Skeletal muscle tissue (tissue), 4 donors: ENCODE data around the gene APOBEC3C. TPM values are rescaled to one million over a fixed set of nuclear protein-coding genes. Genes with fewer than 3 reads are reported as not detected.
"Not testable (repeated sequence)": the region's sequence is repeated elsewhere in the genome, so short reads cannot be mapped to it uniquely, and the experiment has no call there.

Experiments
- H3K27ac ChIP-seq: one replicate; pipeline ENCODE4 v1.7.0; 2013; ENCODE audit warnings: mild to moderate bottlenecking, low read depth, low read length, inconsistent platforms
- H3K27me3 ChIP-seq, 3 donors: one replicate each; pipeline ENCODE4 v1.7.0; 2013; ENCODE audit warnings: low read length in 3 of 3; ENCODE audit not compliant: control insufficient read depth in 3 of 3, insufficient read depth in 3 of 3
- H3K36me3 ChIP-seq, 3 donors: one replicate each; pipeline ENCODE4 v1.7.0; 2013; ENCODE audit warnings: low read length in 3 of 3; ENCODE audit not compliant: control insufficient read depth in 3 of 3, insufficient read depth in 3 of 3
- H3K4me1 ChIP-seq, 3 donors: one replicate each; pipeline ENCODE4 v1.7.0; 2013; ENCODE audit warnings: low read length in 3 of 3, mild to moderate bottlenecking in 3 of 3; ENCODE audit not compliant: control insufficient read depth in 3 of 3, insufficient read depth in 3 of 3
- H3K4me3 ChIP-seq, 3 donors: one replicate each; pipeline ENCODE4 v1.7.0; 2013; ENCODE audit warnings: low read length in 3 of 3
- H3K9ac ChIP-seq, 3 donors: one replicate each; pipeline ENCODE4 v1.7.0; 2013; ENCODE audit warnings: low read length in 3 of 3, mild to moderate bottlenecking in 3 of 3, moderate library complexity in 2 of 3, low read depth in 1 of 3
- H3K9me3 ChIP-seq, 3 donors: one replicate each; pipeline ENCODE4 v1.7.0; 2013; ENCODE audit warnings: low read length in 3 of 3; ENCODE audit not compliant: control insufficient read depth in 3 of 3
- total RNA-seq: library from RNA; depleted of rRNA; stranded (reverse); fragments of >200 nt; gene quantifications from one replicate; pipeline ENCODE4 v1.2.3, GENCODE V29; 2014
- donor health status: Osteomylitis.

The APOBEC3C gene
- total RNA-seq, 1 donor from 2014 or later = 1.6 TPM

DNA sequence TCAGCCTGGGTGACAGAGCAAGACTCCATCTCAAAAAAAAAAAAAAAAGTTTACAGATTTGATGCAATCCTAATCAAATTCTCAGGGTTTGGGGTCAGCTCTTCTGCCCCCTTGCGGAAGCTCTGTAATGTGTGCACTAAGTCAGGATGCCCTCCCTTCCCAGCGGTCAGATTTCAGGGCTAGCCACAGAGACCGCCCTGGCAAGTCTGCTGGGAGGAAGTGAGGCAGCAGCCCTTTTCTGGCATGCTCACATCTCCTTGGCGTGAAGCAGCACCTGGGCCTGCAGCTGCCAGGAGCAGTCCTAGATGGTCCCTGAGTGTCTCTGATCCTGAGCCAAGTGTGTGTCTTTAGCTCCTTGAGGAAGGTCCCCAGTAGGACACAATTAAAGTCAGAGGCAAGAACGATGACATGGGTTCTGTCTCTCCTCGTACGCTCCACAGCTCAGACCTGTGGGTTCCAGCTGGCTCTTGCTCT lies 10.9 kb upstream of the APOBEC3C start:
- no peaks in the 10 kb centered on the region for H3K9me3 ChIP-seq
- H3K27me3 ChIP-seq = peaks cover 10 to 12% (median 11%) of the 10 kb centered on the region in 3 donors
- no peaks in the 10 kb centered on the region for H3K36me3 ChIP-seq
- peaks cover 0 to 4% (median 0%) of the 10 kb centered on the region in 3 donors for H3K4me1 ChIP-seq
- no peak overlapping the region for H3K27ac ChIP-seq
- H3K9ac ChIP-seq = no peak overlapping the region
- H3K4me3 ChIP-seq = no peak overlapping the region

GRCh38 chr22:39007177-39007576 lies 6.9 kb upstream of the APOBEC3C start:
- Histone ChIP-seq H3K9ac (no peak overlapping the region), H3K27ac (no peak overlapping the region), H3K36me3 (no peaks in the 10 kb centered on the region), H3K4me1 (peaks cover 0 to 4% (median 0%) of the 10 kb centered on the region in 3 donors), H3K27me3 (no peaks in the 10 kb centered on the region), H3K9me3 (no peaks in the 10 kb centered on the region), H3K4me3 (no peak overlapping the region)

GRCh38 chr22:39008271-39008850 lies 5.7 kb upstream of the APOBEC3C start:
- H3K9ac ChIP-seq = not testable (repeated sequence)

GRCh38 chr22:39010946-39011345 lies 3.1 kb upstream of the APOBEC3C start:
- H3K9me3 ChIP-seq = no peaks in the 10 kb centered on the region
- no peaks in the 10 kb centered on the region for H3K36me3 ChIP-seq
- no peaks in the 10 kb centered on the region for H3K4me1 ChIP-seq
- no peak overlapping the region for H3K9ac ChIP-seq
- H3K27me3 ChIP-seq = no peaks in the 10 kb centered on the region
- H3K27ac ChIP-seq = no peak overlapping the region
- no peak overlapping the region for H3K4me3 ChIP-seq

More at GRCh38 chr22:39008271-39008850, 5.7 kb upstream of the APOBEC3C start:
- not testable (repeated sequence) for H3K27me3 ChIP-seq, H3K27ac ChIP-seq, H3K36me3 ChIP-seq, H3K4me1 ChIP-seq, H3K4me3 ChIP-seq, H3K9me3 ChIP-seq

GRCh38 chr22:39012533-39013511 lies 1.2 kb upstream of the APOBEC3C start:
- Histone ChIP-seq H3K36me3 (no peaks in the 10 kb centered on the region), H3K9ac (no peak overlapping the region), H3K27ac (no peak overlapping the region), H3K27me3 (no peaks in the 10 kb centered on the region), H3K9me3 (no peaks in the 10 kb centered on the region), H3K4me1 (no peaks in the 10 kb centered on the region), H3K4me3 (no peak overlapping the region)

GRCh38 chr22:39013561-39013941 lies 506 bp upstream of the APOBEC3C start:
- not testable (repeated sequence) for H3K9me3 ChIP-seq, H3K27me3 ChIP-seq, H3K4me1 ChIP-seq, H3K36me3 ChIP-seq
- peak overlapping the region in 1 of 3 donors; percentile 60 for H3K4me3 ChIP-seq
- H3K27ac ChIP-seq = peak overlapping the region; percentile 25
- H3K9ac ChIP-seq = peak overlapping the region in 1 of 3 donors; percentile 8

DNA sequence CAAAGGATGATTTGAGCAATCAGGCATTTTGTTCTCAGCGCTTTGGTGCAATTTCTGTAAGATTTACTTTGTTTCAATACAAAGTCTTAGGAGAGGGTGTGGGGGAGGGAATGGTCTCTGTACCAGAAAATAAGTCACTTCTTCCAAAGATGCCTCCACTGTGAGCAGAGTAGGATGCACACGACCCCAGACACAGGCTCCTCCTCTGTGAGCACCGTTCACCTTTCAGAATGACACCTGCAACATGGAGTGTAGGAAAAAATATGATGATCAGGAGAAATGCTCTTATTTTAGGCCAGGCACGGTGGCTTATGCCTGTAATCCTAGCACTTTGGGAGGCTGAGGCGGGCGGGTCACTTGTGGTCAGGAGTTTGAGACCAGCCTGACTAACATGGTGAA lies 665 bp downstream of the APOBEC3C start:
- Histone ChIP-seq H3K27ac (peak overlapping the region; percentile 25), H3K9ac (peak overlapping the region in 2 of 3 donors; percentile 25 to 56), H3K4me3 (peak overlapping the region; percentile 33 to 60 (median 35))
- H3K4me1 ChIP-seq, H3K27me3 ChIP-seq, H3K9me3 ChIP-seq, H3K36me3 ChIP-seq: not testable (repeated sequence)

DNA sequence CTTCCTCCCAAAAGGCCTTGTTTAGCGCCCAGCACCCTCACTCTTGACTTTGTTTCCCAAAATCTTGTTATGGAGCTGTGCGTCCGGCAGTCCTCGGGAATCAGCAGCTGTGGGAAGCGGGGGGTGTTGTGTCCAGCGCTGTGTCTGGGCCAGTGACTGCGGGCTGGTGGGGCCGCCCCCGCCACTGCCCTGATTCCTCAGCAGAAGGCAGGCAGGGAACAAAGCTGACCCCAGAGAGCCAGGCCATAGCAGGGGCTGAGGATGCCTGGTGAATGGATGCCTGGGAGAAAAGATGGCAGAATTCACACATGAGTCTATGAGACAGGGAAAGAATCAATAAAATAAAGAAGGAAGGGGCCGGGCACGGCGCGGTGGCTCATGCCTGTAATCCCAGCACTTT lies 2.5 kb downstream of the APOBEC3C start:
- Histone ChIP-seq H3K27ac (no peak overlapping the region), H3K9me3 (no peaks in the 10 kb centered on the region), H3K9ac (no peak overlapping the region), H3K4me1 (peaks cover 0 to 2% (median 0%) of the 10 kb centered on the region in 3 donors), H3K36me3 (no peaks in the 10 kb centered on the region), H3K4me3 (no peak overlapping the region), H3K27me3 (no peaks in the 10 kb centered on the region)

- H3K27me3 ChIP-seq = no peaks in the 10 kb centered on the region
- no peak overlapping the region for H3K9ac ChIP-seq
- H3K4me3 ChIP-seq = no peak overlapping the region
- H3K27ac ChIP-seq = no peak overlapping the region
- peaks cover 0 to 5% (median 0%) of the 10 kb centered on the region in 3 donors for H3K4me1 ChIP-seq
- H3K9me3 ChIP-seq = no peaks in the 10 kb centered on the region
- no peaks in the 10 kb centered on the region for H3K36me3 ChIP-seq
Observed at GRCh38 chr22:39017596-39018365, 3.7 kb downstream of the APOBEC3C start.
